GM12878 (cell line): ENCODE measurements around the gene FOXG1. TPM values are rescaled to one million over a fixed set of nuclear protein-coding genes. Genes with fewer than 3 reads are reported as not detected.

Experiments used
- ATAC-seq: fragments of 200-7000 bp; cut with Tn5 transposase; 3 replicates; pipeline ENCODE4 v1.9.1; 2020; ENCODE audit warnings: mild to moderate bottlenecking, moderate library complexity
- BruUV-seq: library from RNA; stranded (reverse); fragments of 400-500 nt; replicated peaks from 2 replicates; lab custom pipeline; 2021; lab: Mats Ljungman, UMichigan
- CTCF ChIA-PET: fragments of 300-600 bp; sonication (Branson Sonifier 250); formaldehyde crosslinking; extraction: SDS; loops from one replicate; lab custom pipeline; 2021; ENCODE audit warnings: inconsistent platforms; lab: Yijun Ruan, JAX
- POLR2A ChIA-PET: fragments of 350-600 bp; formaldehyde crosslinking; extraction: SDS; loops from one replicate; lab custom pipeline; 2021; ENCODE audit warnings: inconsistent platforms; lab: Charles Lee
- RAD21 ChIA-PET: fragments of 300-600 bp; sonication (Branson Sonifier 250); formaldehyde crosslinking; loops from one replicate; lab custom pipeline; 2023; ENCODE audit warnings: antibody characterized with exemption; ENCODE audit not compliant: unreplicated experiment; lab: Charles Lee
- SMC1A ChIA-PET: fragments of 300-600 bp; sonication (Branson Sonifier 250); formaldehyde crosslinking; loops from one replicate; lab custom pipeline; 2023; ENCODE audit not compliant: unreplicated experiment, uncharacterized antibody; lab: Charles Lee
- DNase-seq: peaks from one replicate; pipeline ENCODE4 v3.0.0-alpha.2; 2011; ENCODE audit warnings: low read depth, low spot score
- FAIRE-seq: peaks from 3 replicates; lab custom pipeline; 2011; peaks lifted over from hg19 to GRCh38; lab: Jason Lieb, UNC
- H2AFZ ChIP-seq: 2 replicates; pipeline ENCODE4 v1.6.0; 2011; ENCODE audit warnings: low read depth, low read length, control low read depth; ENCODE audit not compliant: control insufficient read depth
- H3K27ac ChIP-seq: 2 replicates; pipeline ENCODE4 v1.5.1; 2011; ENCODE audit warnings: control low read depth; ENCODE audit not compliant: control insufficient read depth, insufficient read depth
- H3K27me3 ChIP-seq, 2 experiments: replicated peaks in 1 of 2; 2 replicates each; pipeline versions ENCODE4 v1.6.0 to v1.6.1; 2011; ENCODE audit warnings: low read length in 1 of 2; ENCODE audit not compliant: control insufficient read depth in 2 of 2, insufficient read depth in 2 of 2
- H3K36me3 ChIP-seq, 2 experiments: 2 replicates each; pipeline ENCODE4 v1.5.1; 2011; ENCODE audit warnings: low read length in 1 of 2; ENCODE audit not compliant: control insufficient read depth in 2 of 2, insufficient read depth in 2 of 2
- H3K4me1 ChIP-seq: 2 replicates; pipeline ENCODE4 v1.6.1; 2011; ENCODE audit warnings: mild to moderate bottlenecking, low read length, moderate library complexity, mixed read lengths; ENCODE audit not compliant: control insufficient read depth, insufficient read depth
- H3K4me2 ChIP-seq: 2 replicates; pipeline ENCODE4 v1.6.0; 2011; ENCODE audit warnings: control low read depth; ENCODE audit not compliant: control insufficient read depth, insufficient read depth
- H3K4me3 ChIP-seq: fragments of 200-600 bp; sonication (generic); 2 replicates; pipeline ENCODE4 v1.5.1; 2016
- H3K79me2 ChIP-seq: 2 replicates; pipeline ENCODE4 v1.6.0; 2011; ENCODE audit warnings: low read length; ENCODE audit not compliant: control insufficient read depth, insufficient read depth
- H3K9ac ChIP-seq: 2 replicates; pipeline ENCODE4 v1.8.0; 2011; ENCODE audit warnings: low read length, control low read depth, mixed read lengths; ENCODE audit not compliant: control insufficient read depth, insufficient read depth
- H3K9me3 ChIP-seq: replicated peaks from 3 replicates; pipeline ENCODE4 v1.5.1; 2011; ENCODE audit warnings: mild to moderate bottlenecking, low read length; ENCODE audit not compliant: control insufficient read depth, insufficient read depth
- H4K20me1 ChIP-seq: 2 replicates; pipeline ENCODE4 v1.6.0; 2011; ENCODE audit not compliant: control insufficient read depth, insufficient read depth
- CBX5 ChIP-seq: sonication (generic); IDR thresholded peaks from 2 replicates; pipeline ENCODE4 v1.6.1; 2016; ENCODE audit warnings: low read depth, moderate library complexity, mild to moderate bottlenecking, inconsistent platforms
- CREM ChIP-seq: IDR thresholded peaks from 2 replicates; pipeline ENCODE4 v1.6.1; 2014; ENCODE audit warnings: antibody characterized with exemption, low read depth
- ESRRA ChIP-seq: IDR thresholded peaks from 2 replicates; pipeline ENCODE4 v1.6.1; 2012; ENCODE audit warnings: mild to moderate bottlenecking, low read length, improper control_type of control experiment
- EZH2 ChIP-seq: IDR thresholded peaks from 2 replicates; pipeline ENCODE4 v1.6.1; 2012; ENCODE audit warnings: low read depth, mild to moderate bottlenecking, control low read depth, inconsistent platforms, low read length, borderline replicate concordance; ENCODE audit not compliant: control insufficient read depth
- HDAC2 ChIP-seq: fragments of 200-600 bp; sonication (generic); IDR thresholded peaks from 2 replicates; pipeline ENCODE4 v1.6.1; 2017
- IKZF1 ChIP-seq: fragments of 450-650 bp; conservative IDR thresholded peaks from 2 replicates; pipeline ENCODE4 v1.6.1; 2017; ENCODE audit warnings: antibody characterized with exemption, mild to moderate bottlenecking
- POLR2A ChIP-seq: IDR thresholded peaks from 2 replicates; pipeline ENCODE4 v1.6.1; 2011; ENCODE audit warnings: low read depth, mild to moderate bottlenecking, low read length
- RFX5 ChIP-seq: IDR thresholded peaks from 2 replicates; pipeline ENCODE4 v1.6.1; 2011; ENCODE audit warnings: low read depth, low read length, improper control_type of control experiment
- YBX1 ChIP-seq: fragments of 450-650 bp; IDR thresholded peaks from 2 replicates; pipeline ENCODE4 v1.6.1; 2016; ENCODE audit warnings: antibody characterized with exemption
- WGBS: methylation state at CpG from one replicate; pipeline ENCODE4 v1.1.6; 2016; ENCODE audit warnings: low lambda C conversion rate; ENCODE audit not compliant: insufficient replicate concordance, insufficient coverage; ENCODE audit errors: missing lambda C conversion rate; 5-methylcytosine and 5-hydroxymethylcytosine counted together
- in situ Hi-C: fragments of 300-500 bp; cut with MboI; formaldehyde crosslinking; loops from 9 replicates; pipeline ENCODE4 v1.14.3; 2018; ENCODE audit warnings: mixed read lengths
- intact Hi-C: fragments of 100-400 bp; cut with micrococcal nuclease; formaldehyde crosslinking; loops from one replicate; pipeline ENCODE4 v1.14.2; 2022; ENCODE audit not compliant: unreplicated experiment
- polyA plus RNA-seq, 11 experiments: library from polyadenylated mRNA; depleted of rRNA in 4 of 11; unstranded in 6 of 11; stranded (reverse) in 5 of 11; fragments of >200 nt; fragmentation: Nextera tagmentation in 4 of 11; fragmentation: Illumina TruSeq in 1 of 11; extraction: Ambion mirVana in 4 of 11; extraction: Trizol in 1 of 11; gene quantifications; 1 replicate in 1 of 11; 2 replicates in 10 of 11; pipeline versions ENCODE4 v1.2.1 to v1.2.3, GENCODE V29; 2011 to 2016; ENCODE audit warnings: inconsistent platforms in 2 of 11, missing spikeins in 2 of 11, low read depth in 1 of 11
- total RNA-seq, 4 experiments: library from RNA; depleted of rRNA in 3 of 4; stranded (reverse); fragments of >200 nt in 3 of 4; fragmentation: Illumina TruSeq in 1 of 4; extraction: Trizol in 1 of 4; gene quantifications; 2 replicates each; pipeline versions ENCODE4 v1.2.1 to v1.2.3, GENCODE V29; 2013 to 2021
- TF ChIP-seq, protein P1 (sequence below): fragments of 450-650 bp; IDR thresholded peaks from 2 replicates; pipeline ENCODE4 v1.6.1; 2016; ENCODE audit warnings: mild to moderate bottlenecking, moderate library complexity, borderline replicate concordance
- TF ChIP-seq, protein P2 (sequence below): fragments of 450-650 bp; IDR thresholded peaks from 2 replicates; pipeline ENCODE4 v1.6.1; 2017; ENCODE audit warnings: low read depth, mild to moderate bottlenecking, moderate library complexity
- TF ChIP-seq, protein P3 (sequence below): fragments of 450-650 bp; IDR thresholded peaks from 2 replicates; pipeline ENCODE4 v1.6.1; 2017; ENCODE audit warnings: antibody characterized with exemption, mild to moderate bottlenecking, moderate library complexity
- TF ChIP-seq, protein P4 (sequence below): fragments of 450-650 bp; conservative IDR thresholded peaks from 2 replicates; pipeline ENCODE4 v1.6.1; 2017; ENCODE audit warnings: mild to moderate bottlenecking, moderate library complexity

The FOXG1 gene
- total and polyA plus RNA-seq, 10 of the 15 experiments (the other 5 are each of a cell fraction or from before 2014, with no cell fraction given) = 0.04 to 0.44 (median 0.06) TPM; not detected in 1

DNA sequence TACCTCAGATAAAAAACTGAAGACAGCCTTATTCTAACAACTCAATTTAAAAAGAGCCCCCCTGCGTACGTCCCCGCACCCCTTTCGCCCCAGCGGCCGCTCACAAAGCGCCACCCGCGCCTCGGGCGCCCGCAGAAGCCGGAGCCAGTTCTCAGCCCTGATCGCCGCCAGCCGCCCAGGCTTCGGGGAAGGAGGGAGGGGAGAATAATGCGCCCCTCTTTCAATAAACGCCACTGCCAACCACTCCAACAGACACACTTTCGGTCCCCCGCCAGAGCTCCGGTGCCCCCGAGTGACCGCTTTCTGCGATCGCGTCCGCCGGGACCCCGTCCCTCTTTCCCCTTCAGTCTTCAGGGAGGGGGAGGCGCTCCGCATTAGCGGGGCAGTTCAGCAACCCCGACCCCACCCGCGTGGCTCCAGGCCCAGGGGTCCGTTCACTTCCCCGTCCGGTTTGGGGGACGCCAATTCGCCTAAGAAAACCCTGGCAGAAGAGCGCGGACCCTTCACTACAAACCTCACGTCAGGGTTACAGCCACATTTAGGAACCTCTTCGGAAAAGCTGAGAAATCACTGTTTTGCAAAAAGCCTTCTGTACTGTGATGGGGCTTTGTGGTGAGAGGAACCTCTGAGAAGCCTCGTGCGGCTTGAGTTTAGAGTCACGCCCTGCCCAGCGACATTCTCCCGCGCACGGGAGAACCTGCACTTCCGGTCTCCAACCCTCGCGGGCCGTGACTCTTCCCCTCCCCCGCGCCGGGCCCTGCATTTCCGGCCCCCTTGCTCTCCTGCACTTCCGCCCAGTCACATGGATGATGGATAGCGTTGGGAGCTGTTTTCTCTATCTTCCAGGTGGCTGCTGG, 18.7 kb downstream of the FOXG1 start:
- 67% methylated on average over 61 of the region's 62 CpGs for WGBS
- no TSS peak for BruUV-seq
- ChIA-PET POLR2A (no interaction called here), RAD21 (no interaction called here), SMC1A (no interaction called here), CTCF (no interaction called here)
- peaks cover 6% of the 10 kb centered on the region; the same call in 1 of the 3 replicates for H3K9me3 ChIP-seq
- peaks cover 4% of the 10 kb centered on the region; the same call in 1 of the 2 replicates for H3K4me1 ChIP-seq
- H3K4me2 ChIP-seq = peak overlapping the region; percentile 42; the same call in 1 of the 2 replicates
- no peaks in the 10 kb centered on the region for H3K79me2 ChIP-seq
- no peaks in the 10 kb centered on the region for H4K20me1 ChIP-seq
- intact Hi-C loops = no loop called here
- DNase-seq (no peak), ATAC-seq (no peak), FAIRE-seq (no peak)
- no peak overlapping the region; the same call in 1 of the 2 replicates for H3K4me3 ChIP-seq
- in situ Hi-C loops = no loop called here
- H3K36me3 ChIP-seq = no peaks in the 10 kb centered on the region
- no peak overlapping the region for H3K27ac ChIP-seq
- no peak overlapping the region for H3K9ac ChIP-seq
- peak overlapping the region; percentile 47; the same call in 1 of the 2 replicates for H2AFZ ChIP-seq
- no peaks in the 10 kb centered on the region for H3K27me3 ChIP-seq
- TF ChIP-seq, protein P1, sequence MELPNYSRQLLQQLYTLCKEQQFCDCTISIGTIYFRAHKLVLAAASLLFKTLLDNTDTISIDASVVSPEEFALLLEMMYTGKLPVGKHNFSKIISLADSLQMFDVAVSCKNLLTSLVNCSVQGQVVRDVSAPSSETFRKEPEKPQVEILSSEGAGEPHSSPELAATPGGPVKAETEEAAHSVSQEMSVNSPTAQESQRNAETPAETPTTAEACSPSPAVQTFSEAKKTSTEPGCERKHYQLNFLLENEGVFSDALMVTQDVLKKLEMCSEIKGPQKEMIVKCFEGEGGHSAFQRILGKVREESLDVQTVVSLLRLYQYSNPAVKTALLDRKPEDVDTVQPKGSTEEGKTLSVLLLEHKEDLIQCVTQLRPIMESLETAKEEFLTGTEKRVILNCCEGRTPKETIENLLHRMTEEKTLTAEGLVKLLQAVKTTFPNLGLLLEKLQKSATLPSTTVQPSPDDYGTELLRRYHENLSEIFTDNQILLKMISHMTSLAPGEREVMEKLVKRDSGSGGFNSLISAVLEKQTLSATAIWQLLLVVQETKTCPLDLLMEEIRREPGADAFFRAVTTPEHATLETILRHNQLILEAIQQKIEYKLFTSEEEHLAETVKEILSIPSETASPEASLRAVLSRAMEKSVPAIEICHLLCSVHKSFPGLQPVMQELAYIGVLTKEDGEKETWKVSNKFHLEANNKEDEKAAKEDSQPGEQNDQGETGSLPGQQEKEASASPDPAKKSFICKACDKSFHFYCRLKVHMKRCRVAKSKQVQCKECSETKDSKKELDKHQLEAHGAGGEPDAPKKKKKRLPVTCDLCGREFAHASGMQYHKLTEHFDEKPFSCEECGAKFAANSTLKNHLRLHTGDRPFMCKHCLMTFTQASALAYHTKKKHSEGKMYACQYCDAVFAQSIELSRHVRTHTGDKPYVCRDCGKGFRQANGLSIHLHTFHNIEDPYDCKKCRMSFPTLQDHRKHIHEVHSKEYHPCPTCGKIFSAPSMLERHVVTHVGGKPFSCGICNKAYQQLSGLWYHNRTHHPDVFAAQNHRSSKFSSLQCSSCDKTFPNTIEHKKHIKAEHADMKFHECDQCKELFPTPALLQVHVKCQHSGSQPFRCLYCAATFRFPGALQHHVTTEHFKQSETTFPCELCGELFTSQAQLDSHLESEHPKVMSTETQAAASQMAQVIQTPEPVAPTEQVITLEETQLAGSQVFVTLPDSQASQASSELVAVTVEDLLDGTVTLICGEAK = no peak
- TF ChIP-seq YBX1 = no peak
- TF ChIP-seq, protein P2, sequence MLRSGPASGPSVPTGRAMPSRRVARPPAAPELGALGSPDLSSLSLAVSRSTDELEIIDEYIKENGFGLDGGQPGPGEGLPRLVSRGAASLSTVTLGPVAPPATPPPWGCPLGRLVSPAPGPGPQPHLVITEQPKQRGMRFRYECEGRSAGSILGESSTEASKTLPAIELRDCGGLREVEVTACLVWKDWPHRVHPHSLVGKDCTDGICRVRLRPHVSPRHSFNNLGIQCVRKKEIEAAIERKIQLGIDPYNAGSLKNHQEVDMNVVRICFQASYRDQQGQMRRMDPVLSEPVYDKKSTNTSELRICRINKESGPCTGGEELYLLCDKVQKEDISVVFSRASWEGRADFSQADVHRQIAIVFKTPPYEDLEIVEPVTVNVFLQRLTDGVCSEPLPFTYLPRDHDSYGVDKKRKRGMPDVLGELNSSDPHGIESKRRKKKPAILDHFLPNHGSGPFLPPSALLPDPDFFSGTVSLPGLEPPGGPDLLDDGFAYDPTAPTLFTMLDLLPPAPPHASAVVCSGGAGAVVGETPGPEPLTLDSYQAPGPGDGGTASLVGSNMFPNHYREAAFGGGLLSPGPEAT = no peak
- no peak for TF ChIP-seq RFX5
- TF ChIP-seq IKZF1 = no peak
- TF ChIP-seq, protein P3, sequence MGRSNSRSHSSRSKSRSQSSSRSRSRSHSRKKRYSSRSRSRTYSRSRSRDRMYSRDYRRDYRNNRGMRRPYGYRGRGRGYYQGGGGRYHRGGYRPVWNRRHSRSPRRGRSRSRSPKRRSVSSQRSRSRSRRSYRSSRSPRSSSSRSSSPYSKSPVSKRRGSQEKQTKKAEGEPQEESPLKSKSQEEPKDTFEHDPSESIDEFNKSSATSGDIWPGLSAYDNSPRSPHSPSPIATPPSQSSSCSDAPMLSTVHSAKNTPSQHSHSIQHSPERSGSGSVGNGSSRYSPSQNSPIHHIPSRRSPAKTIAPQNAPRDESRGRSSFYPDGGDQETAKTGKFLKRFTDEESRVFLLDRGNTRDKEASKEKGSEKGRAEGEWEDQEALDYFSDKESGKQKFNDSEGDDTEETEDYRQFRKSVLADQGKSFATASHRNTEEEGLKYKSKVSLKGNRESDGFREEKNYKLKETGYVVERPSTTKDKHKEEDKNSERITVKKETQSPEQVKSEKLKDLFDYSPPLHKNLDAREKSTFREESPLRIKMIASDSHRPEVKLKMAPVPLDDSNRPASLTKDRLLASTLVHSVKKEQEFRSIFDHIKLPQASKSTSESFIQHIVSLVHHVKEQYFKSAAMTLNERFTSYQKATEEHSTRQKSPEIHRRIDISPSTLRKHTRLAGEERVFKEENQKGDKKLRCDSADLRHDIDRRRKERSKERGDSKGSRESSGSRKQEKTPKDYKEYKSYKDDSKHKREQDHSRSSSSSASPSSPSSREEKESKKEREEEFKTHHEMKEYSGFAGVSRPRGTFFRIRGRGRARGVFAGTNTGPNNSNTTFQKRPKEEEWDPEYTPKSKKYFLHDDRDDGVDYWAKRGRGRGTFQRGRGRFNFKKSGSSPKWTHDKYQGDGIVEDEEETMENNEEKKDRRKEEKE = no peak
- TF ChIP-seq CBX5 = 0 out of 2 replicates have a peak, but pooled peaks have one; percentile 52
- TF ChIP-seq, protein P4, sequence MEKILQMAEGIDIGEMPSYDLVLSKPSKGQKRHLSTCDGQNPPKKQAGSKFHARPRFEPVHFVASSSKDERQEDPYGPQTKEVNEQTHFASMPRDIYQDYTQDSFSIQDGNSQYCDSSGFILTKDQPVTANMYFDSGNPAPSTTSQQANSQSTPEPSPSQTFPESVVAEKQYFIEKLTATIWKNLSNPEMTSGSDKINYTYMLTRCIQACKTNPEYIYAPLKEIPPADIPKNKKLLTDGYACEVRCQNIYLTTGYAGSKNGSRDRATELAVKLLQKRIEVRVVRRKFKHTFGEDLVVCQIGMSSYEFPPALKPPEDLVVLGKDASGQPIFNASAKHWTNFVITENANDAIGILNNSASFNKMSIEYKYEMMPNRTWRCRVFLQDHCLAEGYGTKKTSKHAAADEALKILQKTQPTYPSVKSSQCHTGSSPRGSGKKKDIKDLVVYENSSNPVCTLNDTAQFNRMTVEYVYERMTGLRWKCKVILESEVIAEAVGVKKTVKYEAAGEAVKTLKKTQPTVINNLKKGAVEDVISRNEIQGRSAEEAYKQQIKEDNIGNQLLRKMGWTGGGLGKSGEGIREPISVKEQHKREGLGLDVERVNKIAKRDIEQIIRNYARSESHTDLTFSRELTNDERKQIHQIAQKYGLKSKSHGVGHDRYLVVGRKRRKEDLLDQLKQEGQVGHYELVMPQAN = no peak
- no peak for TF ChIP-seq ESRRA
- no peak for TF ChIP-seq CREM
- no peak for TF ChIP-seq POLR2A
- no peak for TF ChIP-seq EZH2
- no peak for TF ChIP-seq HDAC2
